Measurements from ENCODE around the gene FARP2.
"Not testable (repeated sequence)": the region's sequence is repeated elsewhere in the genome, so short reads cannot be mapped to it uniquely, and the experiment has no call there.

The FARP2 gene

DNA sequence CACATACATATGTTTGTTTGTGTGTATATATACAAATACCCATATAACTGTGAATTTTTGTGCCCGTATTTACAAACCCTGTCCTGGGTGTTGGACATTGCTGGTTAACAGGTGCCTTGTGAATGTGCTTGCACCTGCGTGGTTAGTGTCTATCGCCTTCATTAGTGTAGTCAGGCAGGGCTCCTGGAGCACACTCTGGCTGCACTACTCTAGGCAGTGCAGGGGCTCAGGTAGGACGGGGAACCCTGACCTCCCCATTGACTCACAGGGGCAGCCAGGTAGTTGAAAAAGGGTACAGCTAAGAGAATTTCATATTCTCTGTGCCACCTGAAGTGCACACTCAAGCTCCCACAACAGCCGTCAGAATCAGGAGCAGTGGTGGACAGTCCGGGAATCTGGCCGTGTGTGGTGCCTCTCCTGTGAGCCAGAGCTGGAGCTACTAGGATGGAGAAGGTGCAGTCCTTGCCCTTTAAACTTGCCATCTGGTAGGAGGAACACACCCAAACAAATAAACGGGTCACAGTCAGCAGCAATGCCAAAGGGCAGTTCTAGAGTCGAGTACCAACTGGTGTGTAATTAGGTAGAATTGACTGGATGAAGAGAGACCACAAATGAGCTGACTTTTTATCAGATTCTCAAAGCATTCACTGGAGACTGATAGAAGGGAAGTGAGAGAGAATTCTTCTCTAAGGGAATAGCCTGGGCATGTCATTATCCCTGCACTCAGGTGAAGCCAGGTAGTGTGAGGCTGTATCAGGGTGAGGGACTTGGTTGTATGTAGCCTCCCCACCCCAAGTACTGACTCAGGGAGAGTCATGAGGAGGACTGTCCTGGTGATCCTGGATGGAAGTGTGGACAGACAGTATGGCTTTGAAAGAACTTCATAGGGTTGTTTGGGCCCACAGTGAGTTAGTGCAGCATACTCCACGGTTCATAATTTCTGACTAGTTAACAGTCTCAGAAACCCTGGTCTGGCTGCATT is 44.1 kb downstream of the FARP2 start:
- TF ChIP-seq, protein P1, sequence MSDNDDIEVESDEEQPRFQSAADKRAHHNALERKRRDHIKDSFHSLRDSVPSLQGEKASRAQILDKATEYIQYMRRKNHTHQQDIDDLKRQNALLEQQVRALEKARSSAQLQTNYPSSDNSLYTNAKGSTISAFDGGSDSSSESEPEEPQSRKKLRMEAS (IDR thresholded peaks at IDR 0.05; ENCODE audit: low read depth, low read length), result no peak
- TF ChIP-seq, protein P2, sequence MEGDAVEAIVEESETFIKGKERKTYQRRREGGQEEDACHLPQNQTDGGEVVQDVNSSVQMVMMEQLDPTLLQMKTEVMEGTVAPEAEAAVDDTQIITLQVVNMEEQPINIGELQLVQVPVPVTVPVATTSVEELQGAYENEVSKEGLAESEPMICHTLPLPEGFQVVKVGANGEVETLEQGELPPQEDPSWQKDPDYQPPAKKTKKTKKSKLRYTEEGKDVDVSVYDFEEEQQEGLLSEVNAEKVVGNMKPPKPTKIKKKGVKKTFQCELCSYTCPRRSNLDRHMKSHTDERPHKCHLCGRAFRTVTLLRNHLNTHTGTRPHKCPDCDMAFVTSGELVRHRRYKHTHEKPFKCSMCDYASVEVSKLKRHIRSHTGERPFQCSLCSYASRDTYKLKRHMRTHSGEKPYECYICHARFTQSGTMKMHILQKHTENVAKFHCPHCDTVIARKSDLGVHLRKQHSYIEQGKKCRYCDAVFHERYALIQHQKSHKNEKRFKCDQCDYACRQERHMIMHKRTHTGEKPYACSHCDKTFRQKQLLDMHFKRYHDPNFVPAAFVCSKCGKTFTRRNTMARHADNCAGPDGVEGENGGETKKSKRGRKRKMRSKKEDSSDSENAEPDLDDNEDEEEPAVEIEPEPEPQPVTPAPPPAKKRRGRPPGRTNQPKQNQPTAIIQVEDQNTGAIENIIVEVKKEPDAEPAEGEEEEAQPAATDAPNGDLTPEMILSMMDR (IDR thresholded peaks at IDR 0.05; ENCODE audit: low read depth, low read length), result no peak
- TF ChIP-seq POLR2A (IDR thresholded peaks at IDR 0.05; ENCODE audit: extremely low read depth, insufficient read length) (no peak), MYC (IDR thresholded peaks at IDR 0.05; ENCODE audit: low read depth, low read length) (no peak)
- no peak overlapping the region for H3K4me3 ChIP-seq (ENCODE audit: low read depth, low read length)
- no peak for DNase-seq (ENCODE audit: low read depth)

DNA sequence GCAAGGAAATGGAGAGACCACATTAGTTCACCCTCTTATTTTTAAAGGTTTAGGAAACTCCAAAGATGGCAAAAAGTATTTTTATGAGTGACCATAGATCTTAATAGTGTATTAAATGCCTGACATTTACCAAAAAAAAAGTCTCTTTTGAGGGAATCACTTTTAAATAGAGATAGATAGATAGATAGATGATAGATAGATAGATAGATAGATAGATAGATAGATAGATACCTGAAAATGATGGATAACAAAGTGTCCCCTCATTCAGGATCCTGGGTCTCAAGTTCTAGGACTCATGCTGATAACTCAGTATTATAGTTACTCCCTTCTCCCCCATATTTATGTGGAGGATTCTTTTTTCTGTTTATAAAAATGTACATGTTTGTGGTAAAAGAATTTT is 52.8 kb downstream of the FARP2 start:
- TF ChIP-seq MYC (IDR thresholded peaks at IDR 0.05; ENCODE audit: low read depth, low read length) (no peak), POLR2A (IDR thresholded peaks at IDR 0.05; ENCODE audit: extremely low read depth, insufficient read length) (no peak)
- TF ChIP-seq, protein P1 (IDR thresholded peaks at IDR 0.05; ENCODE audit: low read depth, low read length), result no peak
- TF ChIP-seq, protein P2 (IDR thresholded peaks at IDR 0.05; ENCODE audit: low read depth, low read length), result no peak
- H3K4me3 ChIP-seq (ENCODE audit: low read depth, low read length), result no peak overlapping the region
- no peak for DNase-seq (ENCODE audit: low read depth)

DNA sequence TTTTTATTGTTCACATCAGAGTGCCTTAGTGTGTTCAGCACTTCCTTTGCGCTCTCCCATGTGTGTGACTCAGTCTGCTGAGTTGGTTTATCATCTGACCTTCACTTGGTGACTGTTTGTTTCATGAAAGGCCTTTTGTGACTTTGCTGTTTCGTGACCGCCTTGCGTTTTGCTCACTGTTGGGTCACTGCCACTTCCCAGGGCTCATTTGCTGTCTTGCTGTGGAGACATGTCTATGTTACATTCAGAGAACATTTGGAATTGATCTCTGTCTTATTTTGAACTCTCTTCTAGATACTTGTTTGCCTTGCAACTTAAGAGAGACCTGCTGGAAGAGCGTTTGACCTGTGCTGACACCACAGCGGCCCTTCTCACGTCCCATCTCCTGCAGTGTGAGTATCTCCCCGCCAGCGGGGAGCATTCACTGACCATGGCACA is 54.7 kb downstream of the FARP2 start:
- H3K4me3 ChIP-seq (ENCODE audit: low read depth, low read length), result no peak overlapping the region
- DNase-seq (ENCODE audit: low read depth), result no peak
- TF ChIP-seq MYC (IDR thresholded peaks at IDR 0.05; ENCODE audit: low read depth, low read length) (no peak), POLR2A (IDR thresholded peaks at IDR 0.05; ENCODE audit: extremely low read depth, insufficient read length) (no peak)
- TF ChIP-seq, protein P1 (IDR thresholded peaks at IDR 0.05; ENCODE audit: low read depth, low read length), result no peak
- TF ChIP-seq, protein P2 (IDR thresholded peaks at IDR 0.05; ENCODE audit: low read depth, low read length), result no peak

DNA sequence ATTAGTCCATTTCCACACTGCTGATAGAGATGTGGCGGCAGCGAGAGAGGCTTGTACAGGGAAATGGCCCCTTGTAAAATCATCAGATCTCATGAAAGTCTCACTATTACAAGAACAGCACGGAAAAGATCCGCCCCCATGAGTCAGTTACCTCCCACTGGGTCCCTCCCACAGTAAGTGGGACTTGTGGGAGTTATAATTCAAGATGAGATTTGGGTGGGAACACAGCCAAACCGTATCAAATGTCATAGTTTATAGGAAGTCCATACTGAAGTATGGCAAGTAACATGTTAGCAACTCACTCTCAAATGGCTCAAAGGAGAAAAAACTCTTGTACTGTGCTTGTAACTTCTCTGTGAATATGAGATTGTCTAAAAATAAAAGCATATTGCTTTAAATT is 56.1 kb downstream of the FARP2 start:
- H3K4me3 ChIP-seq (ENCODE audit: low read depth, low read length), result no peak overlapping the region
- TF ChIP-seq, protein P2 (IDR thresholded peaks at IDR 0.05; ENCODE audit: low read depth, low read length), result no peak
- TF ChIP-seq, protein P1 (IDR thresholded peaks at IDR 0.05; ENCODE audit: low read depth, low read length), result no peak
- TF ChIP-seq MYC (IDR thresholded peaks at IDR 0.05; ENCODE audit: low read depth, low read length) (no peak), POLR2A (IDR thresholded peaks at IDR 0.05; ENCODE audit: extremely low read depth, insufficient read length) (no peak)
- DNase-seq (ENCODE audit: low read depth), result peak; percentile 49

DNA sequence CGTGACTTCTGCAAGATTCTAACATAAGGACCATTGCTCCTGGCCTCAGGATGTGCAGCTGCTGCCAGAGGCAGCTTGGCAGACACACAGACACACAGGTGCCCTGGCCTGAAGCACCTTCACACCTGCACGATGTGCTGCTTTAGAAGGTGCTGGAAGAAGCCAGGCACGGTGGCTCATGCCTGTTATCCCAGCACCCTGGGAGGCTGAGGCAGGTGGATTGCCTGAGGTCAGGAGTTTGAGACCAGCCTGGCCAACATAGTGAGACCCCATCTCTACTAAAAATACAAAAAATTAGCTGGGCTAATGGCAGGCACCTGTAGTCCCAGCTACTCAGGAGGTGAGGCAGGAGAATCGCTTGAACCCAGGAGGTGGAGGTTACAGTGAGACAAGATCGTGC is 57.4 kb downstream of the FARP2 start:
- DNase-seq (ENCODE audit: low read depth); H3K4me3 ChIP-seq (ENCODE audit: low read depth, low read length): not testable (repeated sequence)

DNA sequence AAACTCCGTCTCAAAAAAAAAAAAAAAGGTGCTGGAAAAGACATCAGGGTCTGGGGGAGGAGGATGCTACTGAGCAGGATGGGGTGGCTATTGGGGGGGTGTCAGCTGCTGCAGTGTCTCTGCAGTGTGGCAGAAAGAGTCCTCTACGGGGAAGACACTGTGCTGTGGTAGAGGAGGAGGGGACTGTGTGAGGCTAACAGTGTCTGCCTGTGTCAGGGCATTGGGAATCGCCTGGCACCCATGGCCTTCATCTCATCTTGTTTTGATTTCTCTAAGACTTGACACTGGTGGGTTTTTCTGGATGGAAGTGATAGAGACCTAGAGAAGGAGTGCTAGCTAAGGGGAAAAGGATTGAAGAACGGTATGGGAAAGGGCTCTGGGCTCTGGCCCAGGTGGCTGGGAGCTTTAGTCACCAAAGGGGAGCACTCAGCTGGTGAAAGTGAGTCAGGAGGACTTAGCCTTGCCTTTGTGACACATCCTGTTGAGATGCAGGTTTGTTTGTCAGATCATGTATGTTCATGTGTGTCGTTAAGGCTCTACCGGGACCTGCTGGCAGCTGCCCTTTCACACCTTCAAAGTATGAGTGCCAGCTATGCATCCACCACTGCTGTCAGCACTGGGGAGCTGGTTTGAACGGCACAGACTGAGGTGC is 58.0 kb downstream of the FARP2 start:
- no peak overlapping the region for H3K4me3 ChIP-seq (ENCODE audit: low read depth, low read length)
- DNase-seq (ENCODE audit: low read depth), result no peak
- TF ChIP-seq, protein P2 (IDR thresholded peaks at IDR 0.05; ENCODE audit: low read depth, low read length), result no peak
- no peak for TF ChIP-seq POLR2A (IDR thresholded peaks at IDR 0.05; ENCODE audit: extremely low read depth, insufficient read length)
- TF ChIP-seq MYC (IDR thresholded peaks at IDR 0.05; ENCODE audit: low read depth, low read length), result no peak
- TF ChIP-seq, protein P1 (IDR thresholded peaks at IDR 0.05; ENCODE audit: low read depth, low read length), result no peak
